GM12892 (cell line): ENCODE measurements around the gene VRTN.

Experiments used
- POLR2AphosphoS5 ChIP-seq: IDR thresholded peaks from 2 replicates; pipeline ENCODE4 v1.6.1; 2011; ENCODE audit warnings: low read depth, low read length, control low read depth
- TAF1 ChIP-seq: IDR thresholded peaks from 2 replicates; pipeline ENCODE4 v1.6.1; 2011; ENCODE audit warnings: low read depth, mild to moderate bottlenecking, control low read depth, low read length, borderline replicate concordance

DNA sequence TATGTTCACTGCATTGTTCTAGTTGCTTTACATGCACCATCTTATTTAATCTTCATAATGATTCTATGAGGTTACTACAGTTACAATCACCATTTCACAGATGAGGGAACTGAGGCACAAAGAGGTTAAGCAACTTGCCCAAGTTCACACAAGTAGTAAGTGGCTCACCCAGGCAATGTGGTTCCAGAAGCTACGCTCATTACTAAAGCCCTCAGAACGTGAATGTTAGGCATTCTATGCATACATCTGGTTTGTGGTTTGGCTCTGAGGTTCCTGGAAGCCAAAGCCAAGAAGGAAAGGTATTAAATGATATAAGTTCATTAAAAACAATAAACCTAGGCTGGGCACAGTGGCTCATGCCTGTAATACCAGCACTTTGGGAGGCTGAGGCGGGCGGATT, 14.4 kb upstream of the VRTN start:
- TF ChIP-seq TAF1 (no peak), POLR2AphosphoS5 (no peak)
